ENCODE results near the gene CIZ1. TPM values are rescaled to one million over a fixed set of nuclear protein-coding genes. Genes with fewer than 3 reads are reported as not detected.

CIZ1 gene
- total and polyA plus RNA-seq, 4 donors: 36.6 to 83.7 (median 50.5) TPM

DNA sequence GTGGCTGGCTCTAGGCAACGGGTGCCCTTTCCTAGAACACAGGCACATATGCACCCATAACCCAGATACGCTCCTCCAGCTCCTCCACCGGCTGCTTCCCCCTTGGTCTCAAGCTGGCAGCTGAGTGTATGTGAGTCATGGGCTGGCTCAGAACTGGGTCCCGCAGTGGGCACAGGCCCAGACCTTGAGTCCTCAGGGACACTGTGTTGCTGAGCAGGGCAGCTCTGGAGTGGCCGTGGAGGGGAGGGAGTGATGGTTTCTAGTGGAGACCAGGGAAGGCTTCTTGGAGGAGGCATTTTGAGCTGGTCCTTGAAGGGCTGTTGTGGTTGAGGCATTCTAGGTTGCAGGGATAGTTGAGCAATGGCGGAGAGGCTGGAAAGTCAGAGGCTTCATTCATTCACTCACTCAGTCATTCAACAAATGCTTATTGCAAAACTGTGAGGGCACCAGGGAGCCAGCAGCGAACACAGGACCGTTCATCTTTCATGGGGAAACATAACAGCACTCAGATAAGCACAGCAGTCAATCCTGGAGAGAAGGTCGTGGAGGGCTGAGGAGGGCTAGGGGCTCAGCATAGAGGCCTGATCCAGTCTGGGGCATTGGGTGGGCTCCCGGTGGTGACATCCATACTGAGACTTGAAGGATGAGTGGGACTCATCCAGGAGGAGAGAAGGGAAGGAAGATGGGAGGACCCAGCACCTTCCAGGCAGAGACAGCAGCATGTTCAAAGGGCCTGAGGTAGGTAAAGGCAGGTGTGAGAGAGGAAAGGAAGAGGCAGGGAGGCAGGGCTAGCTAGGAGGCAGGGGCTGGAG, 29.0 kb downstream of the CIZ1 start:
- 85 to 93% methylated on average over 10 of the region's 10 CpGs for WGBS, 2 donors
- Histone ChIP-seq H3K9me3 (ENCODE audit: control insufficient read depth in 4 of 4, insufficient read depth in 3 of 4, low read length in 3 of 4) (no peaks in the 10 kb centered on the region), H3K4me3 (no peak overlapping the region), H3K9ac (ENCODE audit: insufficient read depth in 1 of 2, low read length in 2 of 2) (no peak overlapping the region), H3K4me1 (ENCODE audit: control insufficient read depth in 5 of 5, insufficient read depth in 5 of 5, low read length in 5 of 5) (peaks cover 0 to 16% (median 3%) of the 10 kb centered on the region in 5 donors), H3K36me3 (ENCODE audit: control insufficient read depth in 4 of 4, insufficient read depth in 4 of 4, low read length in 4 of 4) (peaks cover 5 to 40% (median 18%) of the 10 kb centered on the region in 4 donors), H3K27me3 (ENCODE audit: control insufficient read depth in 3 of 3, insufficient read depth in 3 of 3, low read length in 2 of 3) (no peaks in the 10 kb centered on the region), H3K27ac (ENCODE audit: low read depth in 1 of 2, low read length in 1 of 2) (no peak overlapping the region)
- TF ChIP-seq, protein P1, sequence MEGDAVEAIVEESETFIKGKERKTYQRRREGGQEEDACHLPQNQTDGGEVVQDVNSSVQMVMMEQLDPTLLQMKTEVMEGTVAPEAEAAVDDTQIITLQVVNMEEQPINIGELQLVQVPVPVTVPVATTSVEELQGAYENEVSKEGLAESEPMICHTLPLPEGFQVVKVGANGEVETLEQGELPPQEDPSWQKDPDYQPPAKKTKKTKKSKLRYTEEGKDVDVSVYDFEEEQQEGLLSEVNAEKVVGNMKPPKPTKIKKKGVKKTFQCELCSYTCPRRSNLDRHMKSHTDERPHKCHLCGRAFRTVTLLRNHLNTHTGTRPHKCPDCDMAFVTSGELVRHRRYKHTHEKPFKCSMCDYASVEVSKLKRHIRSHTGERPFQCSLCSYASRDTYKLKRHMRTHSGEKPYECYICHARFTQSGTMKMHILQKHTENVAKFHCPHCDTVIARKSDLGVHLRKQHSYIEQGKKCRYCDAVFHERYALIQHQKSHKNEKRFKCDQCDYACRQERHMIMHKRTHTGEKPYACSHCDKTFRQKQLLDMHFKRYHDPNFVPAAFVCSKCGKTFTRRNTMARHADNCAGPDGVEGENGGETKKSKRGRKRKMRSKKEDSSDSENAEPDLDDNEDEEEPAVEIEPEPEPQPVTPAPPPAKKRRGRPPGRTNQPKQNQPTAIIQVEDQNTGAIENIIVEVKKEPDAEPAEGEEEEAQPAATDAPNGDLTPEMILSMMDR (IDR thresholded peaks at IDR 0.05; ENCODE audit: control extremely low read depth, extremely low read depth): no peak
- ATAC-seq (ENCODE audit: insufficient read depth, low FRiP score) (no peak), DNase-seq (no peak)

- no peak overlapping the region for H3K4me3 ChIP-seq
- TF ChIP-seq, protein P1 (IDR thresholded peaks at IDR 0.05; ENCODE audit: control extremely low read depth, extremely low read depth): no peak
- H3K4me1 ChIP-seq (ENCODE audit: control insufficient read depth in 5 of 5, insufficient read depth in 5 of 5, low read length in 5 of 5): peaks cover 0 to 16% (median 3%) of the 10 kb centered on the region in 5 donors
- H3K36me3 ChIP-seq (ENCODE audit: control insufficient read depth in 4 of 4, insufficient read depth in 4 of 4, low read length in 4 of 4): peaks cover 2 to 29% (median 12%) of the 10 kb centered on the region in 4 donors
- H3K27me3 ChIP-seq (ENCODE audit: control insufficient read depth in 3 of 3, insufficient read depth in 3 of 3, low read length in 2 of 3): no peaks in the 10 kb centered on the region
- DNase-seq: no peak
- ATAC-seq (ENCODE audit: insufficient read depth, low FRiP score): no peak
- H3K27ac ChIP-seq (ENCODE audit: low read depth in 1 of 2, low read length in 1 of 2): no peak overlapping the region
- no peaks in the 10 kb centered on the region for H3K9me3 ChIP-seq (ENCODE audit: control insufficient read depth in 4 of 4, insufficient read depth in 3 of 4, low read length in 3 of 4)
- 94% methylated on average over 13 of the region's 13 CpGs for WGBS, 2 donors
- no peak overlapping the region for H3K9ac ChIP-seq (ENCODE audit: insufficient read depth in 1 of 2, low read length in 2 of 2)
Observed at GRCh38 chr9:128161215-128161902, 30.0 kb downstream of the CIZ1 start.

DNA sequence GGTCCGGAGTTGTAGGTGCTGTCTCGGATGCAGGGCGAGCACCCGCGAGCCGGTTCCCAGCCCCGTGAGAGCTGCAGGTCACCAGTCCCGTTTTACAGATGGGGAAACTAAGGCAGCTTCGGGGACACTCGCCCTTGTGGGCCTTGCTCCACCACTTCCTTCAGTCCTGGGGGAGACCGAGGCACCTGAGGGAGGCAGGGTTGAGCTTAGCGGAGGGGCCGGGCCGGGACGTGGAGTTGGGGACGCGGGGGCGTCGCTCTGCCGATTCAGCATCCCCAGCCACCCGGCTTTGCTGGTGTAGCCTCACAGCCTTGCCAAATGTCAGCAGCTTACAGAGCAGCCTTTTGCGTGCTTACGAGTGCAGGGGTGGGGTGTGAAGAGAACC, 30.8 kb downstream of the CIZ1 start:
- ATAC-seq (ENCODE audit: insufficient read depth, low FRiP score) (no peak), DNase-seq (no peak)
- WGBS, 2 donors: 0 to 1% methylated on average over 23 of the region's 23 CpGs
- Histone ChIP-seq H3K9ac (ENCODE audit: insufficient read depth in 1 of 2, low read length in 2 of 2) (peak overlapping the region; percentile 25 to 57), H3K36me3 (ENCODE audit: control insufficient read depth in 4 of 4, insufficient read depth in 4 of 4, low read length in 4 of 4) (peaks cover 0 to 22% (median 9%) of the 10 kb centered on the region in 4 donors), H3K4me1 (ENCODE audit: control insufficient read depth in 5 of 5, insufficient read depth in 5 of 5, low read length in 5 of 5) (peaks cover 0 to 16% (median 3%) of the 10 kb centered on the region in 5 donors), H3K9me3 (ENCODE audit: control insufficient read depth in 4 of 4, insufficient read depth in 3 of 4, low read length in 3 of 4) (no peaks in the 10 kb centered on the region), H3K27me3 (ENCODE audit: control insufficient read depth in 3 of 3, insufficient read depth in 3 of 3, low read length in 2 of 3) (no peaks in the 10 kb centered on the region), H3K4me3 (peak overlapping the region; percentile 66), H3K27ac (ENCODE audit: low read depth in 1 of 2, low read length in 1 of 2) (peak overlapping the region in 1 of 2 donors; percentile 85)
- TF ChIP-seq, protein P1 (IDR thresholded peaks at IDR 0.05; ENCODE audit: control extremely low read depth, extremely low read depth): no peak

All from lung (tissue), 12 donors.